Cardiac muscle cell (in vitro differentiated cells and primary cell): ENCODE results near the gene DNAH5. TPM values are rescaled to one million over a fixed set of nuclear protein-coding genes. Genes with fewer than 3 reads are reported as not detected.

Source experiments
- DNase-seq, 2 donors: peaks; one replicate each; pipeline versions ENCODE4 v3.0.0 to v3.0.0-alpha.2; 2010 to 2017; ENCODE audit warnings: low read depth in 1 of 2, low spot score in 1 of 2
- H3K27ac ChIP-seq: fragments of 200-600 bp; sonication (generic); 2 replicates; pipeline ENCODE4 v1.5.1; 2016
- H3K27me3 ChIP-seq: fragments of 200-600 bp; sonication (generic); 2 replicates; pipeline ENCODE4 v1.6.0; 2016; ENCODE audit warnings: control low read depth
- H3K36me3 ChIP-seq: fragments of 200-600 bp; sonication (generic); 2 replicates; pipeline ENCODE4 v1.5.1; 2016; ENCODE audit warnings: control low read depth
- H3K4me1 ChIP-seq: fragments of 200-600 bp; sonication (generic); 2 replicates; pipeline ENCODE4 v1.8.1; 2017; ENCODE audit warnings: low read depth, mild to moderate bottlenecking, mixed run types
- H3K4me3 ChIP-seq: fragments of 200-600 bp; sonication (generic); 2 replicates; pipeline ENCODE4 v1.5.1; 2016; ENCODE audit warnings: mild to moderate bottlenecking
- H3K9me3 ChIP-seq: fragments of 200-600 bp; sonication (generic); 2 replicates; pipeline ENCODE4 v1.5.1; 2017; ENCODE audit warnings: low read depth, mild to moderate bottlenecking, control low read depth
- polyA plus RNA-seq: library from polyadenylated mRNA; unstranded; fragments of >200 nt; fragmentation: Nextera tagmentation; extraction: Ambion mirVana; gene quantifications from 2 replicates; pipeline ENCODE4 v1.2.1, GENCODE V29; 2016
- total RNA-seq: library from RNA; depleted of rRNA; stranded (reverse); fragments of >200 nt; gene quantifications from 2 replicates; pipeline ENCODE4 v1.2.3, GENCODE V29; 2016
- TF ChIP-seq, protein P1 (sequence below): IDR thresholded peaks from 2 replicates; pipeline ENCODE4 v1.5.1; 2012; ENCODE audit warnings: low read depth, mild to moderate bottlenecking, low read length

Gene DNAH5, protein sequence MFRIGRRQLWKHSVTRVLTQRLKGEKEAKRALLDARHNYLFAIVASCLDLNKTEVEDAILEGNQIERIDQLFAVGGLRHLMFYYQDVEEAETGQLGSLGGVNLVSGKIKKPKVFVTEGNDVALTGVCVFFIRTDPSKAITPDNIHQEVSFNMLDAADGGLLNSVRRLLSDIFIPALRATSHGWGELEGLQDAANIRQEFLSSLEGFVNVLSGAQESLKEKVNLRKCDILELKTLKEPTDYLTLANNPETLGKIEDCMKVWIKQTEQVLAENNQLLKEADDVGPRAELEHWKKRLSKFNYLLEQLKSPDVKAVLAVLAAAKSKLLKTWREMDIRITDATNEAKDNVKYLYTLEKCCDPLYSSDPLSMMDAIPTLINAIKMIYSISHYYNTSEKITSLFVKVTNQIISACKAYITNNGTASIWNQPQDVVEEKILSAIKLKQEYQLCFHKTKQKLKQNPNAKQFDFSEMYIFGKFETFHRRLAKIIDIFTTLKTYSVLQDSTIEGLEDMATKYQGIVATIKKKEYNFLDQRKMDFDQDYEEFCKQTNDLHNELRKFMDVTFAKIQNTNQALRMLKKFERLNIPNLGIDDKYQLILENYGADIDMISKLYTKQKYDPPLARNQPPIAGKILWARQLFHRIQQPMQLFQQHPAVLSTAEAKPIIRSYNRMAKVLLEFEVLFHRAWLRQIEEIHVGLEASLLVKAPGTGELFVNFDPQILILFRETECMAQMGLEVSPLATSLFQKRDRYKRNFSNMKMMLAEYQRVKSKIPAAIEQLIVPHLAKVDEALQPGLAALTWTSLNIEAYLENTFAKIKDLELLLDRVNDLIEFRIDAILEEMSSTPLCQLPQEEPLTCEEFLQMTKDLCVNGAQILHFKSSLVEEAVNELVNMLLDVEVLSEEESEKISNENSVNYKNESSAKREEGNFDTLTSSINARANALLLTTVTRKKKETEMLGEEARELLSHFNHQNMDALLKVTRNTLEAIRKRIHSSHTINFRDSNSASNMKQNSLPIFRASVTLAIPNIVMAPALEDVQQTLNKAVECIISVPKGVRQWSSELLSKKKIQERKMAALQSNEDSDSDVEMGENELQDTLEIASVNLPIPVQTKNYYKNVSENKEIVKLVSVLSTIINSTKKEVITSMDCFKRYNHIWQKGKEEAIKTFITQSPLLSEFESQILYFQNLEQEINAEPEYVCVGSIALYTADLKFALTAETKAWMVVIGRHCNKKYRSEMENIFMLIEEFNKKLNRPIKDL (N-terminal part only)
- total RNA-seq (under 0.01 and 0.03 TPM in 2 replicates), polyA plus RNA-seq (0.05 and 0.12 TPM in 2 replicates)

DNA sequence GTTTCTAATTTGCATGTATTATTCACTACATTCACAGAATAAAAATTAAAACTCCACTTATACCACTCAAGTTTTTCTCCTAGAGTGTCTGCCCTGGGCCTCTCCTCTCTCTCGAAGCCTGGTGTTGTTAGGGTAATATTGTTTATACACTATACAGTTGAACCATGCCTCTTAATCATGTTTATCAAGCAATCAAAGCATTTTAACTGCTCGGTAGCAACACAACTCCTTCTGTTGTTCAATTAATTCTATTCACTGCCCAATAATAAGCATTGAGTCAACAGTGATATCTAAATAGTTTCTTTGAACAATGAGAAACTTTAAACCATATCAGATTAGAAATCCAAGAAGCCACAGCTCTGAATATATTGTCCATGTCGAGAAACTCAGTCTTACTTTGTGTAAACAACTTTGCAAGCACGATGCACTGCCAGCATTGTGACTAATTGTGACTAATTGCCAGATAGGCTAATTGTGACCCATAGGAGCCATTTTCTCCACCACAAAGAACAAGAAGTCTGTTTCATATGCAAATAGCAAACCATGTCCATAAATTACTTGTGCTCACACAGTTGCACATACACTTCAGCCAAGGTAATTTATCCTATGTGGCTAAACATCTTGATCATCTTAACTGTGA lies at the start of gene DNAH5:
DNAH5 (minus strand) TSS at position 129 of the 640 bp plus-strand sequence. CDS start 250 bp downstream, outside the sequence.
- H3K4me1 ChIP-seq: no peaks in the 10 kb centered on the region
- no peaks in the 10 kb centered on the region for H3K27me3 ChIP-seq
- H3K36me3 ChIP-seq: no peaks in the 10 kb centered on the region
- TF ChIP-seq, protein P1, sequence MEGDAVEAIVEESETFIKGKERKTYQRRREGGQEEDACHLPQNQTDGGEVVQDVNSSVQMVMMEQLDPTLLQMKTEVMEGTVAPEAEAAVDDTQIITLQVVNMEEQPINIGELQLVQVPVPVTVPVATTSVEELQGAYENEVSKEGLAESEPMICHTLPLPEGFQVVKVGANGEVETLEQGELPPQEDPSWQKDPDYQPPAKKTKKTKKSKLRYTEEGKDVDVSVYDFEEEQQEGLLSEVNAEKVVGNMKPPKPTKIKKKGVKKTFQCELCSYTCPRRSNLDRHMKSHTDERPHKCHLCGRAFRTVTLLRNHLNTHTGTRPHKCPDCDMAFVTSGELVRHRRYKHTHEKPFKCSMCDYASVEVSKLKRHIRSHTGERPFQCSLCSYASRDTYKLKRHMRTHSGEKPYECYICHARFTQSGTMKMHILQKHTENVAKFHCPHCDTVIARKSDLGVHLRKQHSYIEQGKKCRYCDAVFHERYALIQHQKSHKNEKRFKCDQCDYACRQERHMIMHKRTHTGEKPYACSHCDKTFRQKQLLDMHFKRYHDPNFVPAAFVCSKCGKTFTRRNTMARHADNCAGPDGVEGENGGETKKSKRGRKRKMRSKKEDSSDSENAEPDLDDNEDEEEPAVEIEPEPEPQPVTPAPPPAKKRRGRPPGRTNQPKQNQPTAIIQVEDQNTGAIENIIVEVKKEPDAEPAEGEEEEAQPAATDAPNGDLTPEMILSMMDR: no peak
- no peak for DNase-seq
- H3K27ac ChIP-seq: no peak within 1 kb of the TSS
- H3K9me3 ChIP-seq: no peaks in the 10 kb centered on the region
- no peak within 1 kb of the TSS for H3K4me3 ChIP-seq

DNA sequence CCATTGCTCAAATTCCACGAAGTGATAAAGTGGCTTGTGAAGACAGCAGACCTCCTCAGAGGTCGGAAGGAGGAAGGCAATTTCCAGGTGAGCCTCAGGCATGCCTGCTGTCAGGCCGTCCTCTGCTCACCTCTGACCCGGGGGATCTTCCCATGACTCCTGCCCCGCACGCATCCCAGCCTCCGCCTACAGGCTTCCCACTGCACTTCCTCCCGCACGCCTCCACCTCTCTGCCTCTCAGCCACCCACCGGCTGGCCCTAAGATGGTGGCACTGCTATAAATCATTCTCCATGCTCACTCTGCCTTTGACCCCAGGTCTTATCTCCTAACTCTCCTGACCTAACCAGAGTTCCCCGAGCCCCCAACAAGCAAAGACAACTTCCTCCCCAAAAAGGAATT lies 49.4 kb upstream of the DNAH5 start:
- no peaks in the 10 kb centered on the region for H3K9me3 ChIP-seq
- no peak for DNase-seq
- no peak overlapping the region for H3K4me3 ChIP-seq
- H3K27ac ChIP-seq: no peak overlapping the region
- H3K27me3 ChIP-seq: no peaks in the 10 kb centered on the region
- TF ChIP-seq, protein P1: no peak
- H3K4me1 ChIP-seq: no peaks in the 10 kb centered on the region
- no peaks in the 10 kb centered on the region for H3K36me3 ChIP-seq

DNA sequence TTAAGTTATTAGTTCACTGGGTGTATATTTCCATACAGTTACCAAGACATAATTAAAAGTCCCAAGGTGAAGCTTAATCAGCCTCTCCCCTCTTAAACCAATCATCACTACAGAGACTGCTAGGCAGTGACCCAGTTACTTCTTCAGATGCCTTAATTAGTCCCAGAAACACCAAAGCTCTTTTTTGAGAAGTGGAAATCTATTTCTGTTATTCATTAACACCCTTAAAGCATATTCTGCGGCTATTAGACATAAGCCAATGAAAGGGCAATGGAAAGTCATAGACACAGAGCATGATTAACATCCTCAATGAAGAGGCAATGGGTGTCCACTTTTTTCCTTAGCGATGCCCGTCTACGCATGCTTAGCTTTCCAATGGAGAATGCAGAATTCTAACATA lies 48.3 kb upstream of the DNAH5 start:
- Histone ChIP-seq H3K9me3 (no peaks in the 10 kb centered on the region), H3K27ac (no peak overlapping the region), H3K4me3 (no peak overlapping the region), H3K36me3 (no peaks in the 10 kb centered on the region), H3K4me1 (no peaks in the 10 kb centered on the region), H3K27me3 (no peaks in the 10 kb centered on the region)
- no peak for DNase-seq
- TF ChIP-seq, protein P1: no peak

DNA sequence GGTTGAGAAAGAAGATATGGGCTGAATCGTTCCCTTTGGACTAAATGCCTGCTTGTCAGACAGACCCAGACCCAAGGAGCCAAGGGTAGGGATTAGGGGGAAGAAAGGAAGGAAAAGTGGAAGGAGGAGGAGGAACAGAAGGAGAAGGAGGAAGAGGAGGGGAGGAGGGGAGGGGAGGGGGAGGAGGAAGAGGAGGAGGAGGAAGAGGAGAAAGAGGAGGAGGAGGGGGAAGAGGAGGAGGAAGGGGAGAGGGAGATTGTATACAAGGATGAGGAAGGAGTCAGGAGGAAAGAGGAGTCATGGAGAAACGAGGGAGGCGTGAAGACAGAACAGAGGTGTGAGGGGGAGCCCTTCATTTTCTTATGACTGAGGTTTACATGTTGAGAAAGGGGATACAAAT lies 46.9 kb upstream of the DNAH5 start:
- no peak overlapping the region for H3K27ac ChIP-seq
- H3K4me1 ChIP-seq: no peaks in the 10 kb centered on the region
- H3K36me3 ChIP-seq: no peaks in the 10 kb centered on the region
- no peak for DNase-seq
- H3K9me3 ChIP-seq: no peaks in the 10 kb centered on the region
- TF ChIP-seq, protein P1: no peak
- no peaks in the 10 kb centered on the region for H3K27me3 ChIP-seq
- no peak overlapping the region for H3K4me3 ChIP-seq

DNA sequence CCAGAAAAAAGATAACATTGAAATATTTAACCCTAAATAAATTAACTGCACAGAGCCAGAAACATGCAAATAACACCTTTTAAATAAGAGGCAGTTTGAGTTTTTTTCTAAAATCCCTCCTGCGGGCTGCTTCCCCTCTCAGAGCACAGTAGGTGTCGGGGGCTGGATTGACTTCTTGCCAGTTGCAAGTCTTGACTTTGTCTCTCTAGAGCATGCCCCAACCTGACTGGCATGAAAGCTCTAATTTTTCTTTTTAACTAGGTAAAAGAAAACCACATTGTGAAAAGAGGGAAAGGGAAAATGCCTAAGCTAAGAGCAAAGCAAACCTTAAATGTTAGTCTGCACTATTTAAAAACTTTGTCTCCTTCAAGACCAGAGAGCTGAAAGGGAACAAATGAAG lies 46.4 kb upstream of the DNAH5 start:
- no peaks in the 10 kb centered on the region for H3K4me1 ChIP-seq
- H3K36me3 ChIP-seq: no peaks in the 10 kb centered on the region
- TF ChIP-seq, protein P1: no peak
- H3K27ac ChIP-seq: no peak overlapping the region
- no peaks in the 10 kb centered on the region for H3K9me3 ChIP-seq
- no peaks in the 10 kb centered on the region for H3K27me3 ChIP-seq
- DNase-seq: no peak
- no peak overlapping the region for H3K4me3 ChIP-seq
